ENCODE results near the gene SPACA1.

The SPACA1 gene

GRCh38 chr6:88105741-88106340 is 58.2 kb downstream of the SPACA1 start:
- DNase-seq (ENCODE audit: low spot score), result no peak

- no peak for DNase-seq (ENCODE audit: low spot score)
Measured at GRCh38 chr6:88107241-88107640, 59.6 kb downstream of the SPACA1 start.

DNA sequence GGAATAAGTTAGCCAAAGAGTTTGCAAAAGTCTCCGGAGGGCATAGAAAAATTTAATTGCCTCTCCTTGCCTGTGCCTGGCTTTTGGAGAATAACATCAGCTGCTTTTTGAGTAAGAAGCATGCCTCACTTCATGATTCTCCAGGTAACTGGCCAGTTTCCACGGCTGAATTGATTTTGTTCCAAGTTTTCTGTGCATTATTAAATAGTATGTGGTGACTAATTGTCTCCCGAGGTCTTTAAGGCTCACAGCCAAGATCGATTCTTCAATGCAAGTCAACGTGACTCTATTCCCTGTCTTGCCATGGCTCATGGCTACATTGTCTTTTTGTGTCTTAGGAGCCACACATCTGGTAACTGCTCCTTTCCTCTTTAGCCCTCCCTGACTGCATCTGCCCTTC is 64.3 kb downstream of the SPACA1 start:
- no peak for DNase-seq (ENCODE audit: low spot score)

DNA sequence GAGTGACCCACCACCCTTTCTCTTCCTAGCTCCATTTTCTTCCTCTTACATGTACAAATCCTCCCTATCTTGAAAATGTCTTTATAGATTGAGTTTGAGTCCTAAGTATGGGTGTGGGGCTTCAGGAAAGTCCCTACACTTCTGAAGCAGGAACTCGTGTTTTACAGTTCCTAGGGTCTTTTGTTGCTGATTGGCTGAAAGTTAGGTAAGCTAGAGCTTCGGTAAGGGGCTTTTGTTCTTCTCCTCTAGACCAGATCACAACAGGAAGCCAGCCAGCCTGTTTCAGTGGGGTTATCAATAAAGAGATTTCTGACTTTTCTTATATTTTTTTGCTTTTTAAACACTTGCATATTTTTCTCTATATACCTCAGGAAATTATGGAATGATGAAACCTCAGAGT is 67.2 kb downstream of the SPACA1 start:
- no peak for DNase-seq (ENCODE audit: low spot score)

GRCh38 chr6:88115307-88115706 is 67.7 kb downstream of the SPACA1 start:
- no peak for DNase-seq (ENCODE audit: low spot score)

- no peak for DNase-seq (ENCODE audit: low spot score)
Measured at GRCh38 chr6:88116276-88116675, 68.6 kb downstream of the SPACA1 start.

Measured in iPS-NIHi11 (cell line).